Psoas muscle (tissue), 8 donors: Measurements from ENCODE around the gene NGB. TPM values are rescaled to one million over a fixed set of nuclear protein-coding genes. Genes with fewer than 3 reads are reported as not detected.

Experiments used
- ATAC-seq, 4 donors: fragments of 200-7000 bp; cut with Tn5 transposase; one replicate each; pipeline ENCODE4 v1.9.1; 2020; ENCODE audit warnings: moderate library complexity in 3 of 4, mild to moderate bottlenecking in 2 of 4
- DNase-seq, 2 donors: peaks; one replicate each; pipeline ENCODE4 v3.0.0-alpha.2; 2020
- H3K27ac ChIP-seq: fragments of 200-600 bp; one replicate; pipeline ENCODE4 v1.8.0; 2022
- H3K27me3 ChIP-seq, 3 donors: fragments of 200-600 bp in 1 of 3; one replicate each; pipeline versions ENCODE4 v1.6.1 to v1.8.0; 2013 to 2022; ENCODE audit warnings: low read length in 2 of 3, mild to moderate bottlenecking in 2 of 3, moderate library complexity in 1 of 3; ENCODE audit not compliant: insufficient read depth in 3 of 3
- H3K36me3 ChIP-seq, 2 donors: fragments of 200-600 bp in 1 of 2; one replicate each; pipeline versions ENCODE4 v1.6.1 to v1.8.0; 2013 to 2022; ENCODE audit warnings: low read depth in 1 of 2, mild to moderate bottlenecking in 1 of 2, moderate library complexity in 1 of 2; ENCODE audit not compliant: insufficient read depth in 1 of 2
- H3K4me1 ChIP-seq: fragments of 200-600 bp; one replicate; pipeline ENCODE4 v1.8.0; 2022
- H3K4me3 ChIP-seq: fragments of 200-600 bp; one replicate; pipeline ENCODE4 v1.8.0; 2022; ENCODE audit warnings: mild to moderate bottlenecking
- H3K9me3 ChIP-seq: fragments of 200-600 bp; one replicate; pipeline ENCODE4 v1.8.0; 2022
- CTCF ChIP-seq: fragments of 200-600 bp; IDR thresholded peaks from one replicate; pipeline ENCODE4 v1.8.0; 2022; ENCODE audit warnings: antibody characterized with exemption
- WGBS, 3 donors: extraction: QIAGEN DNeasy Blood & Tissue Kit; methylation state at CpG; one replicate each; pipeline versions ENCODE4 v1.1.6 to v1.1.7; 2013; 5-methylcytosine and 5-hydroxymethylcytosine counted together
- intact Hi-C, 2 donors: fragments of 100-400 bp; cut with DNase I; formaldehyde crosslinking; loops; one replicate each; pipeline versions ENCODE4 v1.11.0 to v1.14.2; 2022
- polyA plus RNA-seq, 3 donors: library from polyadenylated mRNA; stranded (reverse); fragments of 200-250 nt; gene quantifications; one replicate each; pipeline ENCODE4 v1.2.3, GENCODE V29; 2013
- total RNA-seq, 4 donors: library from RNA; stranded (reverse); fragmentation: NEBNext Ultra II Directional in 2 of 4; extraction: Animal tissue kit (Norgen Biotek cat#: 25700) in 2 of 4; gene quantifications; one replicate each; pipeline versions ENCODE4 v1.2.1 to v1.2.4, GENCODE V29; 2021 to 2023
- donor health status: healthy with polysubstance abuse.
- donor health status: DM: no; HTN: no; CAD: no; lungs with moderate emphysema.
- donor health status: Bipolar disorder and iron deficiency.
- donor health status: healthy.
- donor health status: DM: yes; HTN: yes; CAD: no.
- donor health status: DM: no; HTN: no; CAD: no.
- donor health status: DM: no; HTN: no; CAD: no.
- donor health status: DM: yes; HTN: yes; CAD: no.

NGB gene
- total and polyA plus RNA-seq, 7 donors, result 0.01 TPM; not detected in 6

DNA sequence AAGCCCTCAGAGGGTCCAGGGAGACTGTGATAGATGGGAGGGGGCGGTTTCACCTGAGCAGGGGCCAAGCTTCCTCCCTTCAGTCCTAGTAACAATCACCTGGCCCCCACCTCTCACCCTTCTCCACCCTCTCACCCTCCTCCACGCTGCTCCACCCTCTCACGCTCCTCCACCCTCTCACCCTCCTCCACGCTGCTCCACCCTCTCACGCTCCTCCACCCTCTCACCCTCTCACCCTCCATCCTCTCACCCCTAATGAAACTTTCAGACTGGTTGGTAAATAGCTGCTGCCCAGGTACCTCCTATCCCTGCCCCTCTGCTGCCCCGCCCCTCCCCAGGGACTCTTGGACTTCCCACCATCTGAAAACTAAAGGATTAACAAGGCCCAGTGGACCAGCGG lies 34.2 kb downstream of the NGB start:
- ATAC-seq, result no peak
- TF ChIP-seq CTCF, result no peak
- Histone ChIP-seq H3K27ac (no peak overlapping the region), H3K9me3 (no peaks in the 10 kb centered on the region), H3K27me3 (peaks cover 0 to under 1% (median 0%) of the 10 kb centered on the region in 3 donors), H3K4me1 (no peaks in the 10 kb centered on the region), H3K4me3 (no peak overlapping the region), H3K36me3 (no peaks in the 10 kb centered on the region)
- intact Hi-C loops, result no loop called here
- 75 to 79% (median 75%) methylated on average over 7 of the region's 7 CpGs for WGBS, 3 donors
- DNase-seq, result no peak

- ATAC-seq, result no peak
- no peaks in the 10 kb centered on the region for H3K4me1 ChIP-seq
- H3K4me3 ChIP-seq, result no peak overlapping the region
- H3K27ac ChIP-seq, result no peak overlapping the region
- TF ChIP-seq CTCF, result no peak
- H3K27me3 ChIP-seq, result peaks cover 0 to 2% (median 0%) of the 10 kb centered on the region in 3 donors
- DNase-seq, result no peak
- H3K9me3 ChIP-seq, result no peaks in the 10 kb centered on the region
- H3K36me3 ChIP-seq, result no peaks in the 10 kb centered on the region
- intact Hi-C loops, result no loop called here
- WGBS, 3 donors, result 54 to 75% (median 55%) methylated on average over 3 of the region's 3 CpGs
Measured at GRCh38 chr14:77231721-77232120, 39.3 kb downstream of the NGB start.

- Histone ChIP-seq H3K4me1 (no peaks in the 10 kb centered on the region), H3K4me3 (no peak overlapping the region), H3K9me3 (no peaks in the 10 kb centered on the region), H3K27ac (no peak overlapping the region), H3K27me3 (peaks cover 0 to 2% (median 0%) of the 10 kb centered on the region in 3 donors), H3K36me3 (no peaks in the 10 kb centered on the region)
- no peak for TF ChIP-seq CTCF
- WGBS, 3 donors, result 74 to 88% (median 82%) methylated on average over 2 of the region's 2 CpGs
- DNase-seq (no peak), ATAC-seq (no peak)
- intact Hi-C loops, result no loop called here
Measured at GRCh38 chr14:77230914-77231313, 40.1 kb downstream of the NGB start.

DNA sequence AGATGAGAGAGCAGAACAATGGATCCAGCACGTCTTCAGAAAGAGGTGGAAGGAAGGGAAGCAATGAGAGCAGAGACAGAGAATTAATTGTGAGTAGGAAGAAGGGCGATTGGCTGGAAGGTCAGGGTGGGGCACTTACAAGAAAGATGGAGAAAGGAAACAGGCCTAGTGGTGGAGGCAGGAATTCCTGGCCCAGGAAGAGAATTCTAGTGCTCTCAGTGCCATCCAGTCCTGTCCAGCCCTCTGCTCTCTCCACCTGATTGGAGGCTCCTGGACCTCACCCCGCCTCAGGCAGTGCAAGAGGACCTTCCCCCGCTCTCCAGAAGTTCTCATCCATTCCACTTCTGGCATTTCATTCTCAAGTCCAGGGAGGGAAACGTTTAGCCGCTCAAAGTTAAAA lies 43.0 kb downstream of the NGB start:
- 68 to 72% (median 69%) methylated on average over 6 of the region's 6 CpGs for WGBS, 3 donors
- ATAC-seq (no peak), DNase-seq (no peak)
- no peaks in the 10 kb centered on the region for H3K4me1 ChIP-seq
- no peaks in the 10 kb centered on the region for H3K9me3 ChIP-seq
- no peak overlapping the region for H3K4me3 ChIP-seq
- no peaks in the 10 kb centered on the region for H3K36me3 ChIP-seq
- intact Hi-C loops, result no loop called here
- peaks cover 0 to 2% (median 0%) of the 10 kb centered on the region in 3 donors for H3K27me3 ChIP-seq
- no peak for TF ChIP-seq CTCF
- no peak overlapping the region for H3K27ac ChIP-seq

DNA sequence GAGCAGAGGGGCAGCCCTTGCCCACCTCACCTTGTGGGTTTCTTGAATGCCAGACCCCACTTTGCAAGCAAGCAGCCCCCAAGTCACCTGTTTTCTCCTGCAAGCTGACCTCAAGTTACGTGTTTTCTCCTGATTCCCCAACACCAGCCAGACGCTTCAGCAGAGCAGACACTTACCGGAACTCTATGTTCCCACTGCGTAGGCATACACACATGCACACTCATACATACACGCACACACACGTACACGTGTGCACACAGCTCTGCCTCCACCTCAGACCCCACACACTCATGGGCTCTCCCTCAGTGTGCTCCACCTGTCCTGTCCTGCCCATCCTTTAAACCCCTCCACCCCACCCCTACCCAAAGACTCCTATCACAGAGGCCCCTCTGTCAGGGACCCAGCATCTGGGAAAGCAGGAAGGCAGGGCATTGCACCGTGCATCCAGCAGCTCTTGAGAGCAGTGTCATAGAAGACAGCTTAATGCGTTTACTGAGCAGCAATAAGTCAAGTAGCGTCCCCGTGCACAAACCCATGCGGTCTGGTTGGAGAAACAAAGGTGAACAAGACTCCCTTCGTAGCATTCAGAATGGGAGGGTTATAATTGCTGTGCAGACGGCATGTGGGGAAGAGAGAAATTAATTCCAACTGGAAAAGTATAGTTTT lies 45.0 kb downstream of the NGB start:
- intact Hi-C loops, result no loop called here
- WGBS, 3 donors, result 75 to 80% (median 79%) methylated on average over 14 of the region's 14 CpGs
- no peaks in the 10 kb centered on the region for H3K4me1 ChIP-seq
- no peak for TF ChIP-seq CTCF
- no peak overlapping the region for H3K4me3 ChIP-seq
- peaks cover 0 to 9% (median 4%) of the 10 kb centered on the region in 3 donors for H3K27me3 ChIP-seq
- DNase-seq (no peak), ATAC-seq (no peak)
- H3K36me3 ChIP-seq, result no peaks in the 10 kb centered on the region
- H3K27ac ChIP-seq, result no peak overlapping the region
- H3K9me3 ChIP-seq, result no peaks in the 10 kb centered on the region
